Measurements from ENCODE around the gene FABP6.

FABP6 gene

DNA sequence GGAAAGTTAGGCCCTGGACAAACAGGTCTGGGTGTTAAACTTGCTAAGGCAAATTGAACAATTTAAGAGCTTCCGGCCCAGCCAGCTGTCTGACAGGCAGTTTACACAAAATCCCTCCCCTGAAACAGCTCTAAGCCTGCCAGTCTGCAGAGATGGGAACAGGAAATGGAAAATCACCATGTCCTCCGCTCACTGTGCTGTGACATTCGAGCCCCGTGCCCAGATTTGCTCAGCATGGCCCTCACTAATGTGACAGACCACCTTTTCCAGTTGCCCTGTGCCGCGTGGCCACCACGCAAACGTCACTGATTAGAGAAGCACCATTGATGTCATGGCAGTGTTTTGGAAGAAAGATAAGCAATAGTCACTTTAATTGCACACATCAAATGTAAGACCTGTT is 42.1 kb downstream of the FABP6 start (continued):
- TF ChIP-seq TSHZ1 (tag by site-specific recombination; IDR thresholded peaks at IDR 0.05; ENCODE audit: borderline replicate concordance) (no peak), ZIC2 (tag by site-specific recombination; IDR thresholded peaks at IDR 0.05) (no peak), ZNF658 (tag by site-specific recombination; IDR thresholded peaks at IDR 0.05) (no peak), ZNF548 (tag by site-specific recombination; IDR thresholded peaks at IDR 0.05) (no peak), ZBTB7A (tag by site-specific recombination; IDR thresholded peaks at IDR 0.05; ENCODE audit: low read depth) (no peak), ZNF433 (tag by site-specific recombination; IDR thresholded peaks at IDR 0.05; ENCODE audit: low read depth) (no peak), GLIS2 (tag by site-specific recombination; IDR thresholded peaks at IDR 0.05) (no peak)
- TF ChIP-seq, protein P1, sequence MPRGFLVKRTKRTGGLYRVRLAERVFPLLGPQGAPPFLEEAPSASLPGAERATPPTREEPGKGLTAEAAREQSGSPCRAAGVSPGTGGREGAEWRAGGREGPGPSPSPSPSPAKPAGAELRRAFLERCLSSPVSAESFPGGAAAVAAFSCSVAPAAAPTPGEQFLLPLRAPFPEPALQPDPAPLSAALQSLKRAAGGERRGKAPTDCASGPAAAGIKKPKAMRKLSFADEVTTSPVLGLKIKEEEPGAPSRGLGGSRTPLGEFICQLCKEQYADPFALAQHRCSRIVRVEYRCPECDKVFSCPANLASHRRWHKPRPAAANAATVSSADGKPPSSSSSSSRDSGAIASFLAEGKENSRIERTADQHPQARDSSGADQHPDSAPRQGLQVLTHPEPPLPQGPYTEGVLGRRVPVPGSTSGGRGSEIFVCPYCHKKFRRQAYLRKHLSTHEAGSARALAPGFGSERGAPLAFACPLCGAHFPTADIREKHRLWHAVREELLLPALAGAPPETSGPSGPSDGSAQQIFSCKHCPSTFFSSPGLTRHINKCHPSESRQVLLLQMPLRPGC (tag by site-specific recombination; IDR thresholded peaks at IDR 0.05) = no peak
- TF ChIP-seq, protein P2, sequence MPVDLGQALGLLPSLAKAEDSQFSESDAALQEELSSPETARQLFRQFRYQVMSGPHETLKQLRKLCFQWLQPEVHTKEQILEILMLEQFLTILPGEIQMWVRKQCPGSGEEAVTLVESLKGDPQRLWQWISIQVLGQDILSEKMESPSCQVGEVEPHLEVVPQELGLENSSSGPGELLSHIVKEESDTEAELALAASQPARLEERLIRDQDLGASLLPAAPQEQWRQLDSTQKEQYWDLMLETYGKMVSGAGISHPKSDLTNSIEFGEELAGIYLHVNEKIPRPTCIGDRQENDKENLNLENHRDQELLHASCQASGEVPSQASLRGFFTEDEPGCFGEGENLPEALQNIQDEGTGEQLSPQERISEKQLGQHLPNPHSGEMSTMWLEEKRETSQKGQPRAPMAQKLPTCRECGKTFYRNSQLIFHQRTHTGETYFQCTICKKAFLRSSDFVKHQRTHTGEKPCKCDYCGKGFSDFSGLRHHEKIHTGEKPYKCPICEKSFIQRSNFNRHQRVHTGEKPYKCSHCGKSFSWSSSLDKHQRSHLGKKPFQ (tag by site-specific recombination; IDR thresholded peaks at IDR 0.05) = no peak
- TF ChIP-seq, protein P3, sequence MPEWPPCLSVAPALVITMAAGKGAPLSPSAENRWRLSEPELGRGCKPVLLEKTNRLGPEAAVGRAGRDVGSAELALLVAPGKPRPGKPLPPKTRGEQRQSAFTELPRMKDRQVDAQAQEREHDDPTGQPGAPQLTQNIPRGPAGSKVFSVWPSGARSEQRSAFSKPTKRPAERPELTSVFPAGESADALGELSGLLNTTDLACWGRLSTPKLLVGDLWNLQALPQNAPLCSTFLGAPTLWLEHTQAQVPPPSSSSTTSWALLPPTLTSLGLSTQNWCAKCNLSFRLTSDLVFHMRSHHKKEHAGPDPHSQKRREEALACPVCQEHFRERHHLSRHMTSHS (tag by site-specific recombination; IDR thresholded peaks at IDR 0.05) = no peak

DNA sequence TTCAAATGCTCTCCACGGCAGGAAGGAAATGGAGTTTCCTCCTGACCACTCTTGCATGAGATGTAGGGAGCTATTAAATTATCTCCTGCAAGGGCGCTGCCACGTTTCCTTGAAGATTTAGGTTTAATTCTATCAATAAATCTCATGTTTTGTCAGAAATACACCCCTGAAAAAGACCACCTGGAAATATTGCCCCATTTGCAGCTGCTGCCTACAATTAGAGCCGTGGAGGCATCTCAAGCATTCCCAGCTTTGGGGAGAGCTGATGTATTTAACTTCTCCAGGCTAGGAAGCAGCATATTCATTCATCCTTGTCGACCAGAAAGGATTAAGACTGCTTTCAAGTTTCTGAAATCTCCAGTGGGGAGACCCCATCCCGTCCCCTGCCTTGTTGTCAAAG is 42.5 kb downstream of the FABP6 start:
- Histone ChIP-seq H3K4me3 (ENCODE audit: low read depth, low read length) (no peak overlapping the region), H3K27ac (ENCODE audit: extremely low read depth, low read depth, low read length) (no peak overlapping the region), H3K36me3 (ENCODE audit: control insufficient read depth in 2 of 2, insufficient read depth in 1 of 2, low read length in 2 of 2) (no peaks in the 10 kb centered on the region), H3K4me1 (ENCODE audit: control insufficient read depth, insufficient read depth, low read length) (no peaks in the 10 kb centered on the region), H3K9me3 (ENCODE audit: control insufficient read depth, insufficient read depth, low read depth, low read length) (no peaks in the 10 kb centered on the region)
- POLR2A ChIA-PET = no interaction called here
- TF ChIP-seq ZNF214 (tag by site-specific recombination; IDR thresholded peaks at IDR 0.05; ENCODE audit: borderline replicate concordance) = no peak
- TF ChIP-seq ZNF670 (tag by site-specific recombination; IDR thresholded peaks at IDR 0.05; ENCODE audit: low read depth) = no peak
- TF ChIP-seq KLF9 (tag by site-specific recombination; IDR thresholded peaks at IDR 0.05; ENCODE audit: low read depth) = no peak
- no peak for TF ChIP-seq ZNF398 (tag by site-specific recombination; IDR thresholded peaks at IDR 0.05)
- no peak for TF ChIP-seq ZBTB48 (tag by site-specific recombination; IDR thresholded peaks at IDR 0.05)
- no peak for TF ChIP-seq IKZF3 (tag by site-specific recombination; IDR thresholded peaks at IDR 0.05)
- no peak for TF ChIP-seq YY1 (tag by site-specific recombination; IDR thresholded peaks at IDR 0.05)
- no peak for TF ChIP-seq ZNF274 (IDR thresholded peaks at IDR 0.05; ENCODE audit: low read length)
- no peak for TF ChIP-seq ZNF274 (tag by site-specific recombination; IDR thresholded peaks at IDR 0.05; ENCODE audit: borderline replicate concordance)
- no peak for TF ChIP-seq SCRT1 (tag by site-specific recombination; IDR thresholded peaks at IDR 0.05; ENCODE audit: borderline replicate concordance)
- TF ChIP-seq ZFHX2 (tag by site-specific recombination; conservative IDR thresholded peaks at IDR 0.05) = no peak
- TF ChIP-seq, protein P4, sequence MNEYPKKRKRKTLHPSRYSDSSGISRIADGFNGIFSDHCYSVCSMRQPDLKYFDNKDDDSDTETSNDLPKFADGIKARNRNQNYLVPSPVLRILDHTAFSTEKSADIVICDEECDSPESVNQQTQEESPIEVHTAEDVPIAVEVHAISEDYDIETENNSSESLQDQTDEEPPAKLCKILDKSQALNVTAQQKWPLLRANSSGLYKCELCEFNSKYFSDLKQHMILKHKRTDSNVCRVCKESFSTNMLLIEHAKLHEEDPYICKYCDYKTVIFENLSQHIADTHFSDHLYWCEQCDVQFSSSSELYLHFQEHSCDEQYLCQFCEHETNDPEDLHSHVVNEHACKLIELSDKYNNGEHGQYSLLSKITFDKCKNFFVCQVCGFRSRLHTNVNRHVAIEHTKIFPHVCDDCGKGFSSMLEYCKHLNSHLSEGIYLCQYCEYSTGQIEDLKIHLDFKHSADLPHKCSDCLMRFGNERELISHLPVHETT (tag by site-specific recombination; IDR thresholded peaks at IDR 0.05) = no peak
- no peak for TF ChIP-seq ZNF580 (tag by site-specific recombination; IDR thresholded peaks at IDR 0.05)
- CTCF ChIA-PET = no interaction called here
